EL (cell line): ENCODE results near the gene CENPB.

Experiments used
- DNase-seq: peaks from one replicate; pipeline ENCODE4 v3.0.0-alpha.2; 2016

The CENPB gene

GRCh38 chr20:3744806-3745685 is 41.5 kb downstream of the CENPB start:
- no peak for DNase-seq

- no peak for DNase-seq
These were observed 42.5 kb downstream of the CENPB start for GRCh38 chr20:3744037-3744436.

GRCh38 chr20:3743251-3743650 is 43.3 kb downstream of the CENPB start:
- DNase-seq: no peak

- no peak for DNase-seq
These were observed 44.6 kb downstream of the CENPB start for GRCh38 chr20:3741836-3742458.

- DNase-seq: no peak
These were observed 45.8 kb downstream of the CENPB start for GRCh38 chr20:3740615-3741301.

GRCh38 chr20:3739926-3740451 is 46.6 kb downstream of the CENPB start:
- DNase-seq: no peak

- DNase-seq: no peak
These were observed 47.2 kb downstream of the CENPB start for GRCh38 chr20:3739054-3739925.

- DNase-seq: no peak
These were observed 48.2 kb downstream of the CENPB start for GRCh38 chr20:3738111-3739053.

- no peak for DNase-seq
These were observed 50.8 kb downstream of the CENPB start for GRCh38 chr20:3735768-3736167.

- DNase-seq: no peak
These were observed 52.3 kb downstream of the CENPB start for GRCh38 chr20:3734111-3734843.
